Measurements from ENCODE around the gene SPRED2.

SPRED2 gene

GRCh38 chr2:65261676-65262075 lies 170.7 kb downstream of the SPRED2 start:
- H3K4me3 ChIP-seq (ENCODE audit: low read depth, low read length) = no peak overlapping the region
- DNase-seq (ENCODE audit: low read depth) = no peak

More at GRCh38 chr2:65261676-65262075, 170.7 kb downstream of the SPRED2 start:
- TF ChIP-seq MYC (IDR thresholded peaks at IDR 0.05; ENCODE audit: low read depth, low read length) (no peak), MAX (IDR thresholded peaks at IDR 0.05; ENCODE audit: low read depth, low read length) (no peak), POLR2A (IDR thresholded peaks at IDR 0.05; ENCODE audit: extremely low read depth, insufficient read length) (no peak), CTCF (IDR thresholded peaks at IDR 0.05; ENCODE audit: low read depth, low read length) (no peak)
